T-helper 2 cell treated with Interferon-gamma antibody and Interleukin-4, amounts not matched to agents 5 μg/mL and 100 μg/mL, for 36 hours (primary cell): Measurements from ENCODE around the gene HGD.

Experiments
- DNase-seq: peaks from one replicate; pipeline ENCODE4 v3.0.0; 2021; ENCODE audit warnings: low spot score
- H3K27ac Mint-ChIP-seq: one replicate; pipeline ENCODE4 v1.8.0; 2021; ENCODE audit warnings: mild to moderate bottlenecking, mixed read lengths
- H3K27me3 Mint-ChIP-seq: one replicate; pipeline ENCODE4 v1.8.0; 2021; ENCODE audit warnings: low read depth, mixed read lengths
- H3K36me3 Mint-ChIP-seq: one replicate; pipeline ENCODE4 v1.8.0; 2021; ENCODE audit warnings: low read depth, mixed read lengths
- H3K4me1 Mint-ChIP-seq: one replicate; pipeline ENCODE4 v1.8.0; 2021; ENCODE audit warnings: low read depth, mixed read lengths
- H3K4me3 Mint-ChIP-seq: one replicate; pipeline ENCODE4 v1.8.0; 2022; ENCODE audit warnings: mild to moderate bottlenecking, moderate library complexity, mixed read lengths
- H3K9me3 Mint-ChIP-seq: one replicate; pipeline ENCODE4 v1.8.0; 2021; ENCODE audit warnings: mixed read lengths

The HGD gene

DNA sequence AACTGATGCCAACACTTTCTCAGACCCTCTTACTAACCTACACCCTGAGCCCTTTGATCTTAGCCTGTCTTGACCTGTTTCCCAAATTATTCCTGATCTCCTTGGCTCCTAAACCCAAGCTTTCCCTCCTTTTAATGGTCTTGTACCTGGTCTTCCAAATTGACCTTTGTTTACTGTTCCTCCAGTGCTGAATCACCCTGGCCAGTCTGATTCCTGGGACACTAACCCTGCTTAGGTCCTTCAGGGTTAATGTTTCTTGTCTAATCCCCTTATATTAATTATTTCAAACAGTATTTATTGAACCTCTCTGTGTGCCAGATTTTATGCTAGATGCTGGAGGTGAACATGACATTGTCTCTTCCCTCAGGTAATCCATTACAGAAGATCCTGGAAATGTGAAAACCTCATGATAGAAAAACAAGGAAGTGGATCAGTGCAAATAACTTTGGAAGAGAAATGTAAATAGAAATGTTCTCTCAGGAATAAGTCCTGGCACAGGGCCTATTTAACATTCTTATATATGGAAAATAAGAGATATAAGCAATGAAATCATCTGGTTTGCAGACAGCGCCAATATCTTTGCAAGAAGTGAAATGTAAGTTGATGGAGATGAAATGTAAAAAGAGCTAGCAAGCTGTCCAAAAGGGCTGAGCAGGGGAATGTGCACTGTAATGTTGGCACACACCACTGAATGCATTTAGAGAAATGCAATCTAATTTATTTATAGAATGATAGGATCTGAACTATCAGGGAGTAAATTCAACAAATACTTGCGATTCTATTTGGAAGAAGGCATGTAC, 20.7 kb downstream of the HGD start:
- Mint-ChIP-seq H3K27me3 (peaks cover 8% of the 10 kb centered on the region), H3K4me1 (no peaks in the 10 kb centered on the region), H3K9me3 (no peaks in the 10 kb centered on the region), H3K27ac (no peak overlapping the region), H3K4me3 (no peak overlapping the region), H3K36me3 (no peaks in the 10 kb centered on the region)
- DNase-seq, result no peak

DNA sequence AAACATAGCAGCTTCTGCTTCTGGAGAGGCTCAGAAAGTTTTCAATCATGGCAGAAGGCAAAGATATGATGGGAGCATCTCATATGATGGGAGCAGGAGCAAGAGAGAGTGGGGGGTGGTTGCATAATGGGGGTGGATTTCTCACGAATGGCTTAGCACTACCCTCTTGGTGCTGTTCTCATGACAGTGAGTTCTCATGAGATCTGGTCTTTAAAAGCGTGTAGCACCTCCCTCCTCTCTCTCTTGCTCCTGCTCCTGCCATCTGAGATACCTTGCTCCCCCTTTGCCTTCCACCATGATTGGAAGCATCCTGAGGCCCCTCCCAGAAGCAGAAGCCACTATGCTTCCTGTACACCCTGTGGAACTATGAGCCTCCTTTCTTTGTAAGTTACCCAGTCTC, 22.2 kb downstream of the HGD start:
- H3K27ac Mint-ChIP-seq, result no peak overlapping the region
- H3K4me1 Mint-ChIP-seq, result no peaks in the 10 kb centered on the region
- DNase-seq, result no peak
- no peaks in the 10 kb centered on the region for H3K36me3 Mint-ChIP-seq
- peaks cover 4% of the 10 kb centered on the region for H3K27me3 Mint-ChIP-seq
- no peaks in the 10 kb centered on the region for H3K9me3 Mint-ChIP-seq
- H3K4me3 Mint-ChIP-seq, result no peak overlapping the region

DNA sequence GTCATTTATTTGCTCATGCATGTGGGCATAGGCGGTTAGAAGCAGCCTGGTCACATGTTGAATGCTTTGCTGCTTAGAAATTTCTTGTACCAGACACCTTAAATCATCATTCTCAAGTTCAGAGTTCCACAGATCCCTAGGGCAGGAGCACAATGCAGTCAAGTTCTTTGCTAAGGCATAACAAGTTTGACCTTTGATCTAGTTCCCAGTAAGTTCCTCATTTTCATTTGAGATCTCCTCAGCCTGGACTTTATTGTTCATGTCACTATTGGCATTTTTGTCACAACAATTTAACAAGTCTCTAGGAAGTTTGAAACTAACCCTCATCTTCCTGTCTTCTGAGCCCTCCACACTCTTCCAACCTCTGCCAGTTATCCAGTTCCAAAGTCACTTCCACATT, 22.8 kb downstream of the HGD start:
- Mint-ChIP-seq H3K27ac (no peak overlapping the region), H3K4me1 (no peaks in the 10 kb centered on the region), H3K27me3 (peaks cover 4% of the 10 kb centered on the region), H3K4me3 (no peak overlapping the region), H3K9me3 (no peaks in the 10 kb centered on the region), H3K36me3 (no peaks in the 10 kb centered on the region)
- no peak for DNase-seq

DNA sequence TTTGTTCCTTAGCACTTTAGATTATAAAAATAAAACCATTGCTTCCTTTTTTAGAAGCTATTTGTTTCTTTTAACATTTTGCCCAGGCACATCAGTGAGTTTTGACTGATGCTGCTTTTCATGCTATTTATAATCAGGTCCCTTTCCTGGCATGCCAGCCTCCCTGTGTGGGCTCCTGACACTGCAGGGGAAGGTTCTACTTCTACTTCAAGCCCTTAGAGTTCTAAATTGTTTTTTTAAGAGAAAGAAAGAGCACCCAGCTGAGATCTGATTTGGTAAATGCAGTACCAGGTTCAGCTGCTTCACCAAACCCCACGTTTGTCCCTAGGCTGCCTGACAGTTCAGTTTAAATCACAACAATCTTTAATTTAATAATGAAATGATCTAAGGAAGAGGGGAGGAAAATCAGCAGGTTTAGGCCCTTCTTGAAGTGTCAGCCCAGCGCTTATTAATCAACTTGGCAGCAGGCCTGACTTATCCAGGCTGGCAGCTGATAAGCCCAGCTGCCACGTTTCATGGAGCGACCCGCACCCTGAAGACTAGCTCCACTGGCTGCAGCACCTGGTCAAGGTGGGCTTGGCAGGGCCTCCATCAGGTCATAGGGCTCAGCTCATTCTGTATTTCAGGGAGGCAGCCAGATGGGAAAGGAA, 29.0 kb downstream of the HGD start:
- no peaks in the 10 kb centered on the region for H3K36me3 Mint-ChIP-seq
- no peaks in the 10 kb centered on the region for H3K9me3 Mint-ChIP-seq
- H3K27me3 Mint-ChIP-seq, result no peaks in the 10 kb centered on the region
- no peak overlapping the region for H3K4me3 Mint-ChIP-seq
- no peak for DNase-seq
- H3K4me1 Mint-ChIP-seq, result no peaks in the 10 kb centered on the region
- no peak overlapping the region for H3K27ac Mint-ChIP-seq

DNA sequence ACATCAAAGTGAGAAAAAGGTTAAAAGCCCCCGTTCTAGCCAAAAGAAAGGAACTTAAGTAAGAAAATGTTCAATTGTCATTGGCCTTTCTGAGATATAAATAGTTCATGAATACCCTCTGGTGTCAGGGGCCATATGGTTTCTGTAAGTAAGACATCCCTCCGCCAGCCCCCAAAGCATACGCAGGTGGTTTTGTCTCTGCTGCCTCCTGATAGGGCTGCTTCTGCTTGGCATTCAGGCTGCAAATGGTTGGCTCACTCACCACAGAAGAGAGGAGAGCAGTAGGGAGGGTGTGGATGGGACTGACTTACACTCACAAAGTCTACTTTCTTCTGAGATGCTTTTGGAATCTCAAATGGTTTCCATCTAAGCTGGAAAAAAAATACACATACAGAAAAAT, 29.8 kb downstream of the HGD start:
- no peaks in the 10 kb centered on the region for H3K27me3 Mint-ChIP-seq
- no peak overlapping the region for H3K4me3 Mint-ChIP-seq
- H3K27ac Mint-ChIP-seq, result no peak overlapping the region

DNA sequence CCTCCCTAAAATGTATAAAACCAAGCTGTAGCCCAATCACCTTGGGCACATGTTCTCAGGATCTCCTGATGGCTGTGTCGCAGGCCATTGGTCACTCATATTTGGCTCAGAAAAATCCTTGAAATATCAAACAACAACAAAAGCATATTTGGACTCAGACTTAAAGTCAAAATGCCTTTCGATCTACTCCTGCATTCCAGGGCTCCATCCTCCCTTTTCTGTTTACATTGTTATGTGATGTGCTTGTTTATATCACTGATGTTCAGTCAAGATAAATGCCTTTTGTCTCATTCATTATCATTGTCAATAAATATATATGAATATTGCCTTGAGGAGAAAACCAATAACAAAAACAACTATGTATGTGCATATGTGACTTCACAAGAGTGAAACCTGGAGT, 31.7 kb downstream of the HGD start:
- Mint-ChIP-seq H3K4me1 (no peaks in the 10 kb centered on the region), H3K27me3 (no peaks in the 10 kb centered on the region), H3K9me3 (no peaks in the 10 kb centered on the region), H3K36me3 (no peaks in the 10 kb centered on the region), H3K27ac (no peak overlapping the region), H3K4me3 (no peak overlapping the region)
- no peak for DNase-seq

More for the DNA sequence above, 29.8 kb downstream of the HGD start:
- Mint-ChIP-seq H3K9me3 (no peaks in the 10 kb centered on the region), H3K4me1 (no peaks in the 10 kb centered on the region), H3K36me3 (no peaks in the 10 kb centered on the region)
- no peak for DNase-seq

DNA sequence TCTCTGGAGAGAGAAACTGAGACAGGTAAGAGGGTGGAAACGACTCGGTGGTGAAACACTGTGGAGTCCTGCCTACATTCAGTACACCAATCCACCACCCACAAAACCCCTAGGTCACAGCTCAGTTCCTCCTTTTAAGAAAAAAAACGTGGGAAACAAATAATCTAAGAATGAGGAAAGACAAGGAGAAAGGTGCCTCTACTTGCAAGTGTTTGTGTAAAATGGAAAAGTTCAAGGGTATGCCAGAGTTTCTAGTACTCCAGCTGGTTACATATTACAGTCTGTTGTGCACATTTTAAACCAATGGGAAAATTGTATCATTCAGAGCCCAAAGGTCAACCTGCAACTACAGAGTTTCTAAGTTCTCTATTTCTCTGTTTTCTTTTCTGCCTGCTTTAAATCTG, 32.2 kb downstream of the HGD start:
- H3K27me3 Mint-ChIP-seq, result no peaks in the 10 kb centered on the region

DNA sequence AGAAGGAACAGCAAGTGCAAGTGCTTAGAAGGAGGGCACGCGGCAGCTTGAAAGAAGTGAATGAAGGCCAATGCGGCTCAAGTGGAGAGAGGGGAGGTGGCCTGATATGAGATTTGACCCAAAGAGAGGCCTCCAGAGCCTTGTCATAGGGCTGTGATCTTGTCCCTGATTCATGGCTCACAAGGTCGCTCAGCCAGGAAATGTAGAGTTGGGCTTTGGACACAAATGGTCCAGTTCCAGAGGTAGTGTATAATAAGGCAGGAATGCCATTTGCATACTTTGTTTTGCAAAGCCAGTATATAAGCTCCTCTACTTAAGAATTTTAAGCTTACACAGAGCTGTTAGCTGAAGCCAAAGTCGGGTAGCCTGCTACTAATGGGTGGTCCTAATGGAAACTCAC, 33.7 kb downstream of the HGD start:
- Mint-ChIP-seq H3K27ac (no peak overlapping the region), H3K4me1 (no peaks in the 10 kb centered on the region), H3K4me3 (no peak overlapping the region), H3K27me3 (no peaks in the 10 kb centered on the region), H3K36me3 (no peaks in the 10 kb centered on the region), H3K9me3 (no peaks in the 10 kb centered on the region)
- no peak for DNase-seq

More for the DNA sequence above, 32.2 kb downstream of the HGD start:
- no peaks in the 10 kb centered on the region for H3K36me3 Mint-ChIP-seq
- H3K4me1 Mint-ChIP-seq, result no peaks in the 10 kb centered on the region
- DNase-seq, result no peak
- H3K4me3 Mint-ChIP-seq, result no peak overlapping the region
- H3K9me3 Mint-ChIP-seq, result no peaks in the 10 kb centered on the region
- no peak overlapping the region for H3K27ac Mint-ChIP-seq

DNA sequence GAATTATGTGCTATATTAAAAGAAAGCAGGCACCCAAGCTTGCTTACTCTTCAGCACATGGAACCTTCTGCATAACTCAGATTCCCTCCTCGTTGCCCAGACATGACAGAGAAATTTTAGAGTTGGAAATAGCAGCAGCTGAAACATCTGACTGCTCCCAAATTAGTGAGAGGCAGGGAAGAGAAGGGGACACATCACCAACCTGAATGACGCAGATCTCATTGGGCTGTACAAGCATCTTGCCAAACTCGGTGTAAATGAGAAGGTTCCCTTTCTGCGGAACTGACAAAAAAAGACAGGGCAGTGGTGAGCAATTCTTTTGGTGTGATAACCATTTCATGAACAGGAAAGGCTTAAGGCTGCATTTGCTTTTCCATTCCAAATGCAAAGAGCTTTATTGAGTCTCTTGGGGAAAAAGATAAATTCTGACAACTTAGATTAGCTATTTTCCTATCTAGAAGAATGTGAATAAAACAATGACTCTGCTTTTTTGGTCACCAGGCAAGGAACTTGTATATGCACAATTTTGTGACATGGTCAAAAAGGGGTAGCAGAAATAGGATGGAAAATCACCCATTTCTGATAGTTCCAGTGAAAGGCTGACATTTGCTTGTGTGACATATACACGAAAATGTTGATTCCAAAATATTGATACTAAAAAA, 35.1 kb downstream of the HGD start:
- Mint-ChIP-seq H3K9me3 (no peaks in the 10 kb centered on the region), H3K27ac (no peak overlapping the region), H3K27me3 (no peaks in the 10 kb centered on the region), H3K4me3 (no peak overlapping the region), H3K4me1 (no peaks in the 10 kb centered on the region), H3K36me3 (no peaks in the 10 kb centered on the region)
- DNase-seq, result no peak

DNA sequence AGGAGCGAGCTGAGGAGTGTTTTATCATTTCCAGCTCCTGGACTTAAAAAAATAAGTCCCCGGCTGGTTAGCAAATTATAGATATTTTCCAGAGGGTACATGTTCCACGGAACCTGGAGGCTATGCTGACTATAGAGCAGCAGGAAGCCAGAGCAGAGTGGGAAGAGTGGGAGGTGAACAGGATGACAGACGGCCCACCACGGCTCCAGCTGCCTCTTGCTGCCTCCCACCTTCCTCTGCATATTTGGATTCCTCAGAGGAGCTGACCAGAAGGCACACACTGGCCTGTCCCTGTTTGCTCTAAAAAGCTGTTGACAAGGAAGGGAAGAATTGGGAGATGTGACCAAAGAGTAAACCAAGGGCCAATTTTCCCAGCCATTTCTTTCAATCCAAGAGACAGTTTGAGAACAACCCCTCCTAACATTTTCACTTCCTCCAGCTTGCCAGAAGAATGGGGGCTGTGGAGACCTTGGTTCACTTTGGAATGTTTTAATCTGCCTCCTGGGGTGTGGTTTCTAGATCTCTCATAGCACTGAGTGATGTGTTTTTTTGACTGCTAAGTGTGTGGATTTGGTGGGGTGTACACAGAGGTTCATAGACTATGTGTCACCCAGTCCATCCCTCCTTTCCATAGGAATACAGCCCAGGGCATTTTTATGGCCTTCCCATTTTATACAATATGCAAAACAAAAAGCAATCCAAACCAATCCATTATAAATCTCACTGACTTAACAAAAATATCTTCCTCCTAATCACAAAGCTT, 36.8 kb downstream of the HGD start:
- Mint-ChIP-seq H3K36me3 (no peaks in the 10 kb centered on the region), H3K4me3 (no peak overlapping the region), H3K27ac (no peak overlapping the region)

DNA sequence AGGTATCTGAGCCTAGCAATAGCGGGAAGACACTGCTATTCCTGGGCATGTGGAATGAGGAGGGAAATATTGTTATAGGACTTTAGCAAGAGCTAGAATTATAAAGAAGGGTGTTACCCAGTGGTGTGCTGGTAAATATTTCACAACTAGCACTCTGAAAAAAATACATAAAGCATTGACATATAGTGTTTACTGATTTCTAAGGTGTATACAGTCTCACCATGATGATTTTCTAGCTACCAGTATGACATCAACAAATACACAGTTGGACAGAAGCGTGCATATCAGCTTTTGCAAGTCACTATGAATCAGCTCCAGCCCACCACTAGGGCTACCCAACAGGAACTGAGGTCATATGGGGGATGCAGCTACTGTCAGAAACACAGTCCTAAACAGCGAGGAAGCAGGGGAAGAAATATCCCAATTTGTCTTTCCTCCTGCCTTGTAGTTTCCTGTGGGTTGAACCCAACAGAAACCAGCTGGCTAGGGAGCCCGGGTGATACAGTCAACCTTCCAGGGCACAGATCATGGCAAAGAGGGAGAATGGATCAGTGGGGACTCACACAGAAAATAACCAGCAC, 39.6 kb downstream of the HGD start:
- no peak overlapping the region for H3K27ac Mint-ChIP-seq
- H3K9me3 Mint-ChIP-seq, result no peaks in the 10 kb centered on the region
- H3K4me1 Mint-ChIP-seq, result peaks cover 1% of the 10 kb centered on the region
- no peaks in the 10 kb centered on the region for H3K36me3 Mint-ChIP-seq
- H3K4me3 Mint-ChIP-seq, result no peak overlapping the region
- no peak for DNase-seq
- no peaks in the 10 kb centered on the region for H3K27me3 Mint-ChIP-seq

More for the DNA sequence above, 36.8 kb downstream of the HGD start:
- H3K9me3 Mint-ChIP-seq, result no peaks in the 10 kb centered on the region
- H3K4me1 Mint-ChIP-seq, result no peaks in the 10 kb centered on the region
- DNase-seq, result no peak
- no peaks in the 10 kb centered on the region for H3K27me3 Mint-ChIP-seq

DNA sequence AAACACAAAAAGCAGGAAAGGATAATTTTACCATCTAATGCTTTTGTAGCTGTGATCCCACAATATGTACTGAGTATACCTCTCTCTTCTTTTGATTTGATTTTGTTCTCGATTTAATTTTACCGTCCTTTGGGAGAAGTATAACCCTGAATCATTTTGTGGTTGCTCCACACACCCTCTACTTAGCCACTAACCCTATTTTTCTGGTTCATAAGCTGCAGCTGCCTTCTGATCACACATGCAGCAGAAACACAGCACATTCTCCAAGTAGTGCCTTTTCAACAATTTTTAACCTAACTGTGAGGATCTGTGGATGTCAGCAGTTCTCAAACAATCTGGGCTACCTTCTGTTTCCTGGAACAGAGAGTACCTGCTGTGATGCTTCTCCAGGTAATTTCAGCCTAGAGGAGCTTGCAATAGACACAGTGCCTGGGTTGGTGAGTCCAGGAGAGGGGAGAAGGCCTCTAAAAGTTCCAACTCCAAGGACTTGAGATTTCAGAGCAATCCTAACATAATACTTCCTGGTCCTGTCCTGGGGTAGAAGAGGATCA, 40.3 kb downstream of the HGD start:
- Mint-ChIP-seq H3K27me3 (no peaks in the 10 kb centered on the region), H3K4me3 (no peak overlapping the region), H3K9me3 (no peaks in the 10 kb centered on the region), H3K36me3 (no peaks in the 10 kb centered on the region), H3K4me1 (peaks cover 1% of the 10 kb centered on the region), H3K27ac (no peak overlapping the region)
- DNase-seq, result no peak

DNA sequence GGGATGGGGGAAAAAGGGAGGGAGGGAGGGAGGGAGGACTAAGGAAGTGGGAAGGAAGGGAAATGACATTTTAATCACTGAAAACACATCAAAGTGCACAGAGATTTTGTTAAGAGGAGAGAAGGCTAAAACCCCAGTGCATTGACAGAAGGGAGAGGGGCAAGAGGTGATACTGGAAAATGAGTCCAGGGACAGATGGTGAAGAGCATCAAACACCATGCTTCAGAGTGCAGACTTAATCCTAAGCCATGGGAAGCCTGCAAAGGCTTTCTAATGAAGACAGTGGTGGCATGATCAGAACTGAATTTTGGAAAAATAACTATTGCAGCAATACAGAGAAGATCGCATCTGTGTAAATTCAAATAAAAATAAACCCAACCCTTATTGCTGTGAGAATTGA, 41.8 kb downstream of the HGD start:
- no peak overlapping the region for H3K27ac Mint-ChIP-seq
- H3K9me3 Mint-ChIP-seq, result no peaks in the 10 kb centered on the region
- H3K36me3 Mint-ChIP-seq, result no peaks in the 10 kb centered on the region
- DNase-seq, result no peak
- H3K4me1 Mint-ChIP-seq, result peaks cover 1% of the 10 kb centered on the region
- no peak overlapping the region for H3K4me3 Mint-ChIP-seq
- H3K27me3 Mint-ChIP-seq, result no peaks in the 10 kb centered on the region
